ENCODE measurements around the gene ARL8B. TPM values are rescaled to one million over a fixed set of nuclear protein-coding genes. Genes with fewer than 3 reads are reported as not detected.

Gene ARL8B
- polyA plus RNA-seq, 1 of the 3 experiments (the other 2 are of a cell fraction), result 21.9 TPM

- H3K27ac ChIP-seq (ENCODE audit: low read depth in 2 of 2, low read length in 1 of 2), result no peak overlapping the region
- no peaks in the 10 kb centered on the region for H3K9me3 ChIP-seq
- no peaks in the 10 kb centered on the region for H3K79me2 ChIP-seq (ENCODE audit: insufficient read depth)
- H3K9me2 ChIP-seq, result no peaks in the 10 kb centered on the region
- TF ChIP-seq, protein P1, sequence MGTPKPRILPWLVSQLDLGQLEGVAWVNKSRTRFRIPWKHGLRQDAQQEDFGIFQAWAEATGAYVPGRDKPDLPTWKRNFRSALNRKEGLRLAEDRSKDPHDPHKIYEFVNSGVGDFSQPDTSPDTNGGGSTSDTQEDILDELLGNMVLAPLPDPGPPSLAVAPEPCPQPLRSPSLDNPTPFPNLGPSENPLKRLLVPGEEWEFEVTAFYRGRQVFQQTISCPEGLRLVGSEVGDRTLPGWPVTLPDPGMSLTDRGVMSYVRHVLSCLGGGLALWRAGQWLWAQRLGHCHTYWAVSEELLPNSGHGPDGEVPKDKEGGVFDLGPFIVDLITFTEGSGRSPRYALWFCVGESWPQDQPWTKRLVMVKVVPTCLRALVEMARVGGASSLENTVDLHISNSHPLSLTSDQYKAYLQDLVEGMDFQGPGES (IDR thresholded peaks at IDR 0.05; ENCODE audit: low read depth, low read length), result no peak
- TF ChIP-seq NFIC (IDR thresholded peaks at IDR 0.05; ENCODE audit: borderline replicate concordance) (no peak), MEF2A (IDR thresholded peaks at IDR 0.05; ENCODE audit: borderline replicate concordance, low read depth) (no peak), TEAD4 (IDR thresholded peaks at IDR 0.05; ENCODE audit: borderline replicate concordance, insufficient read depth) (no peak), GABPA (IDR thresholded peaks at IDR 0.05; ENCODE audit: low read depth) (no peak), FOSL2 (IDR thresholded peaks at IDR 0.05; ENCODE audit: borderline replicate concordance, low read depth) (no peak), GATA2 (CRISPR knock-in tag; IDR thresholded peaks at IDR 0.05) (no peak), USF2 (IDR thresholded peaks at IDR 0.05; ENCODE audit: borderline replicate concordance, low read depth, low read length) (no peak), TCF12 (IDR thresholded peaks at IDR 0.05) (no peak), FOXM1 (IDR thresholded peaks at IDR 0.05; ENCODE audit: low read depth) (no peak), JUND (IDR thresholded peaks at IDR 0.05) (no peak), ZBTB33 (IDR thresholded peaks at IDR 0.05; ENCODE audit: borderline replicate concordance, low read depth) (no peak), EZH2phosphoT487 (IDR thresholded peaks at IDR 0.05; ENCODE audit: borderline replicate concordance, low read depth) (no peak), FOXJ3 (CRISPR knock-in tag; IDR thresholded peaks at IDR 0.05) (no peak)
- TF ChIP-seq, protein P2, sequence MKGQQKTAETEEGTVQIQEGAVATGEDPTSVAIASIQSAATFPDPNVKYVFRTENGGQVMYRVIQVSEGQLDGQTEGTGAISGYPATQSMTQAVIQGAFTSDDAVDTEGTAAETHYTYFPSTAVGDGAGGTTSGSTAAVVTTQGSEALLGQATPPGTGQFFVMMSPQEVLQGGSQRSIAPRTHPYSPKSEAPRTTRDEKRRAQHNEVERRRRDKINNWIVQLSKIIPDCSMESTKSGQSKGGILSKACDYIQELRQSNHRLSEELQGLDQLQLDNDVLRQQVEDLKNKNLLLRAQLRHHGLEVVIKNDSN (IDR thresholded peaks at IDR 0.05; ENCODE audit: borderline replicate concordance, low read depth), result no peak
- TF ChIP-seq, protein P3, sequence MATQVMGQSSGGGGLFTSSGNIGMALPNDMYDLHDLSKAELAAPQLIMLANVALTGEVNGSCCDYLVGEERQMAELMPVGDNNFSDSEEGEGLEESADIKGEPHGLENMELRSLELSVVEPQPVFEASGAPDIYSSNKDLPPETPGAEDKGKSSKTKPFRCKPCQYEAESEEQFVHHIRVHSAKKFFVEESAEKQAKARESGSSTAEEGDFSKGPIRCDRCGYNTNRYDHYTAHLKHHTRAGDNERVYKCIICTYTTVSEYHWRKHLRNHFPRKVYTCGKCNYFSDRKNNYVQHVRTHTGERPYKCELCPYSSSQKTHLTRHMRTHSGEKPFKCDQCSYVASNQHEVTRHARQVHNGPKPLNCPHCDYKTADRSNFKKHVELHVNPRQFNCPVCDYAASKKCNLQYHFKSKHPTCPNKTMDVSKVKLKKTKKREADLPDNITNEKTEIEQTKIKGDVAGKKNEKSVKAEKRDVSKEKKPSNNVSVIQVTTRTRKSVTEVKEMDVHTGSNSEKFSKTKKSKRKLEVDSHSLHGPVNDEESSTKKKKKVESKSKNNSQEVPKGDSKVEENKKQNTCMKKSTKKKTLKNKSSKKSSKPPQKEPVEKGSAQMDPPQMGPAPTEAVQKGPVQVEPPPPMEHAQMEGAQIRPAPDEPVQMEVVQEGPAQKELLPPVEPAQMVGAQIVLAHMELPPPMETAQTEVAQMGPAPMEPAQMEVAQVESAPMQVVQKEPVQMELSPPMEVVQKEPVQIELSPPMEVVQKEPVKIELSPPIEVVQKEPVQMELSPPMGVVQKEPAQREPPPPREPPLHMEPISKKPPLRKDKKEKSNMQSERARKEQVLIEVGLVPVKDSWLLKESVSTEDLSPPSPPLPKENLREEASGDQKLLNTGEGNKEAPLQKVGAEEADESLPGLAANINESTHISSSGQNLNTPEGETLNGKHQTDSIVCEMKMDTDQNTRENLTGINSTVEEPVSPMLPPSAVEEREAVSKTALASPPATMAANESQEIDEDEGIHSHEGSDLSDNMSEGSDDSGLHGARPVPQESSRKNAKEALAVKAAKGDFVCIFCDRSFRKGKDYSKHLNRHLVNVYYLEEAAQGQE (IDR thresholded peaks at IDR 0.05; ENCODE audit: low read depth, low read length), result no peak
- TF ChIP-seq, protein P4, sequence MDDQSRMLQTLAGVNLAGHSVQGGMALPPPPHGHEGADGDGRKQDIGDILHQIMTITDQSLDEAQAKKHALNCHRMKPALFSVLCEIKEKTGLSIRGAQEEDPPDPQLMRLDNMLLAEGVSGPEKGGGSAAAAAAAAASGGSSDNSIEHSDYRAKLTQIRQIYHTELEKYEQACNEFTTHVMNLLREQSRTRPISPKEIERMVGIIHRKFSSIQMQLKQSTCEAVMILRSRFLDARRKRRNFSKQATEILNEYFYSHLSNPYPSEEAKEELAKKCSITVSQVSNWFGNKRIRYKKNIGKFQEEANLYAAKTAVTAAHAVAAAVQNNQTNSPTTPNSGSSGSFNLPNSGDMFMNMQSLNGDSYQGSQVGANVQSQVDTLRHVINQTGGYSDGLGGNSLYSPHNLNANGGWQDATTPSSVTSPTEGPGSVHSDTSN (IDR thresholded peaks at IDR 0.05), result no peak
- DNase-seq, result no peak
- no peaks in the 10 kb centered on the region for H3K36me3 ChIP-seq (replicated peaks in 1 of 2; ENCODE audit: control insufficient read depth in 1 of 2, insufficient read depth in 2 of 2, low read length in 1 of 2)
- POLR2A ChIA-PET, result no interaction called here
- H3F3A ChIP-seq (replicated peaks; ENCODE audit: insufficient read depth), result no peaks in the 10 kb centered on the region
- H2AFZ ChIP-seq (ENCODE audit: low read depth), result no peak overlapping the region
- CTCF ChIA-PET, result interaction anchor here (1.5 kb wide), 2 partner anchors 12 to 372 kb away, joined by 4 to 5 read pairs; no protein-coding TSS in a partner anchor
- no peak overlapping the region for H3K9ac ChIP-seq
- H4K20me1 ChIP-seq (ENCODE audit: insufficient read depth), result no peaks in the 10 kb centered on the region
- H3K4me1 ChIP-seq (ENCODE audit: control insufficient read depth in 1 of 2, insufficient read depth in 2 of 2, low read depth in 1 of 2, low read length in 1 of 2), result no peaks in the 10 kb centered on the region
- no peak overlapping the region for H3K4me3 ChIP-seq (ENCODE audit: low read depth in 2 of 2, low read length in 1 of 2)
- WGBS (ENCODE audit: low lambda C conversion rate), result 81% methylated on average over 3 of the region's 5 CpGs
- H3K27me3 ChIP-seq (ENCODE audit: insufficient read depth), result no peaks in the 10 kb centered on the region
- no peak overlapping the region for H3K4me2 ChIP-seq
Measured at GRCh38 chr3:5084224-5084623, 37.9 kb upstream of the ARL8B start.
